IgD-negative memory B cell (primary cell): ENCODE results near the gene LCN1. TPM values are rescaled to one million over a fixed set of nuclear protein-coding genes. Genes with fewer than 3 reads are reported as not detected.

Source experiments
- H3K27ac Mint-ChIP-seq, 3 donors: one replicate each; pipeline ENCODE4 v1.8.0; 2020 to 2022; ENCODE audit warnings: mild to moderate bottlenecking in 3 of 3, mixed read lengths in 3 of 3, moderate library complexity in 1 of 3
- H3K27me3 Mint-ChIP-seq: one replicate; pipeline ENCODE4 v1.8.0; 2021; ENCODE audit warnings: mixed read lengths
- H3K36me3 Mint-ChIP-seq: one replicate; pipeline ENCODE4 v1.8.0; 2020; ENCODE audit warnings: mild to moderate bottlenecking, mixed read lengths
- H3K4me1 Mint-ChIP-seq, 3 donors: one replicate each; pipeline ENCODE4 v1.8.0; 2020 to 2022; ENCODE audit warnings: mixed read lengths in 3 of 3, mild to moderate bottlenecking in 1 of 3
- H3K4me3 Mint-ChIP-seq, 4 donors: one replicate each; pipeline ENCODE4 v1.8.0; 2020 to 2022; ENCODE audit warnings: mild to moderate bottlenecking in 4 of 4, mixed read lengths in 4 of 4, moderate library complexity in 3 of 4
- H3K9me3 Mint-ChIP-seq, 3 donors: one replicate each; pipeline ENCODE4 v1.8.0; 2020 to 2021; ENCODE audit warnings: mixed read lengths in 3 of 3, mild to moderate bottlenecking in 1 of 3
- polyA plus RNA-seq: library from polyadenylated mRNA; unstranded; fragments of 300-500 nt; fragmentation: Illumina TruSeq; gene quantifications from one replicate; pipeline ENCODE4 v1.2.3, GENCODE V29; 2021

Gene LCN1
- polyA plus RNA-seq, 1 donor from 2014 or later, result not detected

- Mint-ChIP-seq H3K9me3 (peaks cover 5 to 14% (median 6%) of the 10 kb centered on the region in 3 donors), H3K27ac (no peak overlapping the region), H3K36me3 (no peaks in the 10 kb centered on the region), H3K27me3 (peaks cover 1% of the 10 kb centered on the region), H3K4me1 (no peaks in the 10 kb centered on the region), H3K4me3 (no peak overlapping the region)
These were observed 49.2 kb downstream of the LCN1 start for GRCh38 chr9:135570456-135570855.

GRCh38 chr9:135572233-135572632, 51.0 kb downstream of the LCN1 start:
- Mint-ChIP-seq H3K9me3 (peaks cover 5 to 14% (median 6%) of the 10 kb centered on the region in 3 donors), H3K36me3 (no peaks in the 10 kb centered on the region), H3K27ac (no peak overlapping the region), H3K4me3 (no peak overlapping the region), H3K4me1 (no peaks in the 10 kb centered on the region), H3K27me3 (no peaks in the 10 kb centered on the region)

GRCh38 chr9:135573124-135573523, 51.9 kb downstream of the LCN1 start:
- Mint-ChIP-seq H3K9me3 (peaks cover 5 to 14% (median 6%) of the 10 kb centered on the region in 3 donors), H3K27me3 (no peaks in the 10 kb centered on the region), H3K36me3 (no peaks in the 10 kb centered on the region), H3K4me3 (no peak overlapping the region), H3K27ac (no peak overlapping the region), H3K4me1 (no peaks in the 10 kb centered on the region)

GRCh38 chr9:135574331-135574730, 53.1 kb downstream of the LCN1 start:
- Mint-ChIP-seq H3K27ac (no peak overlapping the region), H3K36me3 (no peaks in the 10 kb centered on the region)

GRCh38 chr9:135574943-135575342, 53.7 kb downstream of the LCN1 start:
- H3K4me3 Mint-ChIP-seq, result no peak overlapping the region
- H3K9me3 Mint-ChIP-seq, result peaks cover 0 to 6% (median 0%) of the 10 kb centered on the region in 3 donors
- H3K27me3 Mint-ChIP-seq, result no peaks in the 10 kb centered on the region
- H3K4me1 Mint-ChIP-seq, result no peaks in the 10 kb centered on the region
- no peaks in the 10 kb centered on the region for H3K36me3 Mint-ChIP-seq
- H3K27ac Mint-ChIP-seq, result no peak overlapping the region

More at GRCh38 chr9:135574331-135574730, 53.1 kb downstream of the LCN1 start:
- no peak overlapping the region for H3K4me3 Mint-ChIP-seq
- H3K4me1 Mint-ChIP-seq, result no peaks in the 10 kb centered on the region
- no peaks in the 10 kb centered on the region for H3K27me3 Mint-ChIP-seq
- peaks cover 2 to 8% (median 2%) of the 10 kb centered on the region in 3 donors for H3K9me3 Mint-ChIP-seq

Other genes with a start within 250 kb of the LCN1 start
- 1.7 TPM for gene PPP1R26, start 41.7 kb upstream of the LCN1 start, polyA plus RNA-seq
- gene MRPS2, start 20.8 kb upstream of the LCN1 start, polyA plus RNA-seq, result 65.7 TPM
- not detected for gene OBP2A, start 24.7 kb downstream of the LCN1 start, polyA plus RNA-seq
- gene PAEP, start 40.3 kb downstream of the LCN1 start, polyA plus RNA-seq, result not detected
- gene GLT6D1, start 118.1 kb downstream of the LCN1 start, polyA plus RNA-seq, result not detected
- not detected for gene LCN9, start 141.9 kb downstream of the LCN1 start, polyA plus RNA-seq
- not detected for gene SOHLH1, start 178.0 kb downstream of the LCN1 start, polyA plus RNA-seq
- not detected for gene KCNT1, start 180.7 kb downstream of the LCN1 start, polyA plus RNA-seq